GM23338 (cell line): ENCODE data around the gene SMCO2.

ENCODE experiments used
- CTCF ChIP-seq, 2 experiments: fragments of 200-600 bp in 1 of 2; sonication (generic) in 1 of 2; conservative IDR thresholded peaks; 2 replicates each; pipeline versions ENCODE4 v1.5.1 to v1.6.1; 2016 to 2017; ENCODE audit warnings: antibody characterized with exemption in 2 of 2, low read depth in 2 of 2, mild to moderate bottlenecking in 2 of 2, moderate library complexity in 1 of 2
- POLR2AphosphoS5 ChIP-seq: IDR thresholded peaks from 2 replicates; pipeline ENCODE4 v1.6.1; 2016; ENCODE audit warnings: antibody characterized with exemption, low read depth

- TF ChIP-seq CTCF (conservative IDR thresholded peaks at IDR 0.05; ENCODE audit: low read depth in 2 of 2) (no peak), POLR2AphosphoS5 (no peak)
These were observed 16.3 kb downstream of the SMCO2 start for GRCh38 chr12:27462851-27463250.
